Loucy (cell line): ENCODE results near the gene DUS4L.

Source experiments
- H2AFZ ChIP-seq: fragments of 200-600 bp; sonication (generic); 2 replicates; pipeline ENCODE4 v1.6.0; 2016; ENCODE audit warnings: antibody characterized with exemption, mild to moderate bottlenecking, low read length, moderate library complexity
- H3F3A ChIP-seq: fragments of 200-600 bp; 2 replicates; pipeline ENCODE4 v1.6.0; 2016; ENCODE audit warnings: antibody characterized with exemption, low read depth, mild to moderate bottlenecking
- H3K27me3 ChIP-seq: fragments of 200-600 bp; sonication (generic); 2 replicates; pipeline ENCODE4 v1.6.1; 2014; ENCODE audit warnings: low read length, mild to moderate bottlenecking; ENCODE audit not compliant: insufficient read depth, poor library complexity, severe bottlenecking
- H3K36me3 ChIP-seq: fragments of 200-600 bp; sonication (generic); 2 replicates; pipeline ENCODE4 v1.6.1; 2016; ENCODE audit warnings: low read length; ENCODE audit not compliant: insufficient read depth
- H3K4me1 ChIP-seq: fragments of 200-600 bp; sonication (generic); 2 replicates; pipeline ENCODE4 v1.5.1; 2014; ENCODE audit warnings: low read length, mild to moderate bottlenecking; ENCODE audit not compliant: insufficient read depth, poor library complexity, severe bottlenecking
- H3K4me2 ChIP-seq: fragments of 200-600 bp; sonication (generic); 2 replicates; pipeline ENCODE4 v1.6.0; 2014; ENCODE audit warnings: antibody characterized with exemption, low read length, low read depth, mild to moderate bottlenecking; ENCODE audit not compliant: poor library complexity, severe bottlenecking
- H3K4me3 ChIP-seq: fragments of 200-600 bp; sonication (generic); 2 replicates; pipeline ENCODE4 v1.5.1; 2014; ENCODE audit warnings: low read length, mild to moderate bottlenecking, mixed read lengths; ENCODE audit not compliant: poor library complexity, severe bottlenecking
- H3K79me2 ChIP-seq: fragments of 200-600 bp; sonication (generic); 2 replicates; pipeline ENCODE4 v1.6.1; 2014; ENCODE audit warnings: low read length; ENCODE audit not compliant: insufficient read depth
- H3K9ac ChIP-seq: fragments of 200-600 bp; sonication (generic); 2 replicates; pipeline ENCODE4 v1.6.0; 2014; ENCODE audit warnings: mild to moderate bottlenecking, low read depth, low read length, moderate library complexity; ENCODE audit not compliant: poor library complexity, severe bottlenecking
- H3K9me2 ChIP-seq: fragments of 200-600 bp; sonication (generic); replicated peaks from 2 replicates; pipeline ENCODE4 v1.6.1; 2016; ENCODE audit warnings: low read depth, low read length, mixed read lengths
- H3K9me3 ChIP-seq: fragments of 200-600 bp; sonication (generic); 2 replicates; pipeline ENCODE4 v1.6.1; 2014; ENCODE audit warnings: mild to moderate bottlenecking, antibody characterized with exemption, low read length, low read depth; ENCODE audit not compliant: insufficient read depth
- H4K20me1 ChIP-seq: fragments of 200-600 bp; sonication (generic); 2 replicates; pipeline ENCODE4 v1.6.0; 2014; ENCODE audit warnings: antibody characterized with exemption, low read length, mild to moderate bottlenecking; ENCODE audit not compliant: insufficient read depth, poor library complexity, severe bottlenecking
- CTCF ChIP-seq: fragments of 200-600 bp; sonication (generic); conservative IDR thresholded peaks from 2 replicates; pipeline ENCODE4 v1.5.1; 2014; ENCODE audit warnings: mild to moderate bottlenecking, antibody characterized with exemption, low read length
- EZH2phosphoT487 ChIP-seq: fragments of 200-600 bp; IDR thresholded peaks from 2 replicates; pipeline ENCODE4 v1.6.1; 2018; ENCODE audit warnings: antibody characterized with exemption, mild to moderate bottlenecking, moderate library complexity, borderline replicate concordance

The DUS4L gene

GRCh38 chr7:107592361-107593024, 28.7 kb downstream of the DUS4L start:
- no peak overlapping the region for H3K4me2 ChIP-seq
- no peaks in the 10 kb centered on the region for H3K9me3 ChIP-seq
- no peaks in the 10 kb centered on the region for H3F3A ChIP-seq
- no peaks in the 10 kb centered on the region for H3K27me3 ChIP-seq
- peaks cover 13% of the 10 kb centered on the region; the same call in 1 of the 2 replicates for H3K36me3 ChIP-seq
- no peak for TF ChIP-seq EZH2phosphoT487
- TF ChIP-seq CTCF: no peak
- no peak overlapping the region for H3K9ac ChIP-seq
- H3K4me1 ChIP-seq: no peaks in the 10 kb centered on the region
- H3K79me2 ChIP-seq: no peaks in the 10 kb centered on the region
- H3K9me2 ChIP-seq: no peaks in the 10 kb centered on the region
- no peaks in the 10 kb centered on the region for H4K20me1 ChIP-seq
- no peak overlapping the region for H2AFZ ChIP-seq
- H3K4me3 ChIP-seq: no peak overlapping the region

- H4K20me1 ChIP-seq: no peaks in the 10 kb centered on the region
- H3F3A ChIP-seq: no peaks in the 10 kb centered on the region
- peaks cover 13% of the 10 kb centered on the region; the same call in 1 of the 2 replicates for H3K36me3 ChIP-seq
- H3K4me2 ChIP-seq: no peak overlapping the region
- no peak overlapping the region for H3K9ac ChIP-seq
- no peaks in the 10 kb centered on the region for H3K27me3 ChIP-seq
- H2AFZ ChIP-seq: no peak overlapping the region
- TF ChIP-seq EZH2phosphoT487 (no peak), CTCF (no peak)
- H3K4me3 ChIP-seq: no peak overlapping the region
- H3K79me2 ChIP-seq: no peaks in the 10 kb centered on the region
- H3K9me2 ChIP-seq: no peaks in the 10 kb centered on the region
- H3K4me1 ChIP-seq: no peaks in the 10 kb centered on the region
- no peaks in the 10 kb centered on the region for H3K9me3 ChIP-seq
These were observed 29.2 kb downstream of the DUS4L start for GRCh38 chr7:107593025-107593410.

- TF ChIP-seq CTCF (no peak), EZH2phosphoT487 (no peak)
- Histone ChIP-seq H3K36me3 (peaks cover 13% of the 10 kb centered on the region; the same call in 1 of the 2 replicates), H3K9me2 (no peaks in the 10 kb centered on the region), H3K4me2 (no peak overlapping the region), H3K4me3 (no peak overlapping the region), H3K79me2 (no peaks in the 10 kb centered on the region), H3K9me3 (no peaks in the 10 kb centered on the region), H3K4me1 (no peaks in the 10 kb centered on the region), H2AFZ (no peak overlapping the region), H3K27me3 (no peaks in the 10 kb centered on the region), H3F3A (no peaks in the 10 kb centered on the region), H3K9ac (no peak overlapping the region), H4K20me1 (no peaks in the 10 kb centered on the region)
These were observed 31.4 kb downstream of the DUS4L start for GRCh38 chr7:107594961-107595737.
